ENCODE data around the gene TKTL1. TPM values are rescaled to one million over a fixed set of nuclear protein-coding genes. Genes with fewer than 3 reads are reported as not detected.

Gene TKTL1
- total RNA-seq, 6 experiments from 2014 or later, result 0.06 TPM; not detected in 5

GRCh38 chrX:154353172-154353843 is 57.7 kb downstream of the TKTL1 start:
- WGBS (ENCODE audit: insufficient coverage, low coverage, low lambda C conversion rate, missing lambda C conversion rate), result no CpG with 5 or more reads among the region's 24 CpGs
- H3K4me1 ChIP-seq, result peaks cover 0 to 3% (median under 1%) of the 10 kb centered on the region in 4 donors
- no peak for ATAC-seq
- H3K36me3 ChIP-seq, result peaks cover 0 to 4% (median 0%) of the 10 kb centered on the region in 4 donors
- H3K27me3 ChIP-seq, result no peaks in the 10 kb centered on the region
- H3K4me3 ChIP-seq, result no peak overlapping the region
- no peak for DNase-seq
- no peak overlapping the region for H3K27ac ChIP-seq
- TF ChIP-seq POLR2A (IDR thresholded peaks at IDR 0.05), result no peak
- TF ChIP-seq CTCF (IDR thresholded peaks at IDR 0.05), result no peak
- intact Hi-C loops (cut with DNase I), result no loop called here
- no peaks in the 10 kb centered on the region for H3K9me3 ChIP-seq

- WGBS (ENCODE audit: insufficient coverage, low coverage, low lambda C conversion rate, missing lambda C conversion rate), result no CpG with 5 or more reads among the region's 14 CpGs
- DNase-seq, result no peak
- Histone ChIP-seq H3K4me3 (no peak overlapping the region), H3K36me3 (peaks cover 0 to 4% (median 0%) of the 10 kb centered on the region in 4 donors), H3K27ac (no peak overlapping the region), H3K9me3 (no peaks in the 10 kb centered on the region), H3K27me3 (no peaks in the 10 kb centered on the region), H3K4me1 (peaks cover 0 to 5% (median 1%) of the 10 kb centered on the region in 4 donors)
- TF ChIP-seq POLR2A (IDR thresholded peaks at IDR 0.05) (no peak), CTCF (IDR thresholded peaks at IDR 0.05) (no peak)
- ATAC-seq, result no peak
- intact Hi-C loops (cut with DNase I), result no loop called here
Observed at GRCh38 chrX:154354013-154354412, 58.4 kb downstream of the TKTL1 start.

GRCh38 chrX:154354516-154354915 is 58.9 kb downstream of the TKTL1 start:
- intact Hi-C loops (cut with DNase I), result no loop called here
- Histone ChIP-seq H3K27me3 (no peaks in the 10 kb centered on the region), H3K36me3 (peaks cover 0 to 4% (median 0%) of the 10 kb centered on the region in 4 donors), H3K27ac (no peak overlapping the region), H3K9me3 (no peaks in the 10 kb centered on the region), H3K4me3 (no peak overlapping the region), H3K4me1 (peaks cover 0 to 5% (median 1%) of the 10 kb centered on the region in 4 donors)
- ATAC-seq (no peak), DNase-seq (no peak)
- TF ChIP-seq CTCF (IDR thresholded peaks at IDR 0.05) (no peak), POLR2A (IDR thresholded peaks at IDR 0.05) (no peak)
- no CpG with 5 or more reads among the region's 13 CpGs for WGBS (ENCODE audit: insufficient coverage, low coverage, low lambda C conversion rate, missing lambda C conversion rate)

- H3K36me3 ChIP-seq, result no peaks in the 10 kb centered on the region
- TF ChIP-seq CTCF (IDR thresholded peaks at IDR 0.05) (no peak), POLR2A (IDR thresholded peaks at IDR 0.05) (no peak)
- H3K4me3 ChIP-seq, result no peak overlapping the region
- H3K4me1 ChIP-seq, result peaks cover 0 to 5% (median 1%) of the 10 kb centered on the region in 4 donors
- WGBS (ENCODE audit: insufficient coverage, low coverage, low lambda C conversion rate, missing lambda C conversion rate), result 90% methylated on average over 4 of the region's 30 CpGs
- H3K9me3 ChIP-seq, result no peaks in the 10 kb centered on the region
- no peak for ATAC-seq
- H3K27me3 ChIP-seq, result no peaks in the 10 kb centered on the region
- no peak overlapping the region for H3K27ac ChIP-seq
- intact Hi-C loops (cut with DNase I), result no loop called here
- DNase-seq, result no peak
Observed at GRCh38 chrX:154355094-154355775, 59.6 kb downstream of the TKTL1 start.

Data from right lobe of liver (tissue), 6 donors.